Sigmoid colon (tissue), 4 donors: ENCODE data around the gene REEP5.

Source experiments
- CTCF ChIP-seq, 4 experiments: fragments of 450-650 bp in 3 of 4; fragments of 200-600 bp in 1 of 4; IDR thresholded peaks; one replicate each; pipeline ENCODE4 v1.5.1; 2016 to 2019; ENCODE audit warnings: antibody characterized with exemption in 4 of 4, mild to moderate bottlenecking in 3 of 4, moderate library complexity in 2 of 4
- EP300 ChIP-seq, 4 donors: sonication (generic); formaldehyde crosslinking; IDR thresholded peaks; one replicate each; pipeline ENCODE4 v1.6.1; 2017; ENCODE audit warnings: antibody characterized with exemption in 4 of 4
- POLR2A ChIP-seq, 2 donors: fragments of 450-650 bp; IDR thresholded peaks; one replicate each; pipeline ENCODE4 v1.6.1; 2016; ENCODE audit warnings: antibody characterized with exemption in 2 of 2, mild to moderate bottlenecking in 2 of 2, moderate library complexity in 2 of 2

GRCh38 chr5:112870966-112871365, 51.1 kb downstream of the REEP5 start:
- no peak for TF ChIP-seq EP300 (IDR thresholded peaks at IDR 0.05)
- no peak for TF ChIP-seq CTCF (IDR thresholded peaks at IDR 0.05)
- TF ChIP-seq POLR2A (IDR thresholded peaks at IDR 0.05), result no peak
